Germinal center (tissue), 1 donor: ENCODE results near the gene PIR.

ENCODE experiments used
- DNase-seq: peaks from one replicate; pipeline ENCODE4 v3.0.0; 2012; ENCODE audit warnings: mixed read lengths, low spot score

Gene PIR

DNA sequence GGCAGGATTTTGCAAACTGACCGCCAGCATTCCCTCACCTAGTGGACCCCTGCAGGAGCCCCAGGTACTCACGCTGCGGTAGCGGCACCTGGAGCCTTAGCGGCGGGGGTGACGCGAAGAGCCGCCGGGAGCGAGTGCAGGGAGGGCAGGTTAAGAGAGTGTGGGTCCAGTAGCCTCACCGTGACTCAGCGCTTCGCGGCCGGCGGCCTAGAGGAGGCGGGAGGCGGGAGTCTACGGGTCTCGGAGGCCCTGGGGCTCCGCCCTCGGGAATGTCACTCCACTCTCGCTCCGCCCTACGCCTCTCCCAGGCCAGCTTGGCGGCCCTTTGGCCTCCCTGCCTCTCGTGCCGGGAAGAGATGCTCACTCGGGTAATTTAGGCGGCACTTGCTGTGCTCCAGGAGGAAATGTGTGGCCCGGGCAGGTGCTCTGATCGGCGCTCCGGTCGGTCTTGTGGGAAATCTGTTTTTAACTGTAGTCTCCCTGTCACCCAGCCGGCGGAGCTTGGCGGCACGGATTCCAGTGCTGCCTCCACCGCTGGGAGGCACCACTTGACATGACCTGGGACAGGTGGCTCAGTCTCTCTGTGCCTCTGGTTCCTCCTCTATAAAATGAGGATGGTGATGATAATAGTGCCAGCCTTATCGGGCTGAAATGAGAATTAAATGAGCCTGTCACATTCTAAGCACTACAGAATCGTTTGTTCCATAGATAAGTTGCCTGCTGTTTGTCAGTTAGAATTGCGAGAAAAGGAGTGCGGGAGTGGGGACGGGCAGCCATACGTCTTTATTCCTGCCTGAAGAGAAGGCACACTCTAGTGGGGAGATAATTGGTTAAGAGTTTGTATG, at the start of gene PIR:
PIR (minus strand) TSS at position 216 of the 845 bp plus-strand sequence. CDS start 2,076 bp downstream, outside the sequence.
- DNase-seq = peak; percentile 27

DNA sequence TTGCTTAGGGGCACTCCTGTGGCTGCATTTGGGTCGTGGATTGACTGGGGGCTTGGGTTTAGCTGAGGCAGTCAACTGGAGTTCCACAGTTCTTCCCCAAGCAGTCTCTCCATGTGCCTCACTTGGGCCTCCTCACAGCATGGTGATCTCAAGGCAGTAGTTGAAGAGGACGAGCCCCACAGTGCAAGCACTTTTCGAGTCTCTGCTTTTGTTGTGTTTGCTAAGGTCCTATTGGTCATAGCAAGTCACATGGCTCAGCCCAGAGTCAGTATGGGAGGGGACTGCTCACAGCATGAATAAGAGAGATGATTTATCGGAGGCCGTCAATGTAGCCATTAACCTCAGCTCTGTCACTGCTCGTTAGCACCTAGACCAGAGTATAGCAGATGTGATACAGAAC, 37.2 kb upstream of the PIR start:
- no peak for DNase-seq

DNA sequence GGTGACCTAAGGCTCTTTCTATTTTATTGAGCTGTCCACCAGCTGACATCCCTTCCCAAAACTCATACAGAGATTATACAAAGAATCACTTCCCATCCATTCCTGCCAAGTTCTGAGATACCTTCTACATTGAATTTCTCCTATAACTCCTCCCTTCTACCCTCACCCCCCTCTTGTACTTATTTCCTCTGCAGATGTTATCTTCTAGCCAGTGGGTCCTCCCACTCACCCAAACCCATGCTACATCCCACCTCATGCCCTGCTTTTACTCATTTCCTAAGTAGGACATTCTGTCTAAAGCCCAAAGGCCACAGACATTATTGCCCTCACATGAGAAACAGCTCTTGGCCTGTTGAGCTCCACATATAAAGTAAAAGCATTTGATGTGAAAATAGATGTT, 36.0 kb upstream of the PIR start:
- DNase-seq = no peak

DNA sequence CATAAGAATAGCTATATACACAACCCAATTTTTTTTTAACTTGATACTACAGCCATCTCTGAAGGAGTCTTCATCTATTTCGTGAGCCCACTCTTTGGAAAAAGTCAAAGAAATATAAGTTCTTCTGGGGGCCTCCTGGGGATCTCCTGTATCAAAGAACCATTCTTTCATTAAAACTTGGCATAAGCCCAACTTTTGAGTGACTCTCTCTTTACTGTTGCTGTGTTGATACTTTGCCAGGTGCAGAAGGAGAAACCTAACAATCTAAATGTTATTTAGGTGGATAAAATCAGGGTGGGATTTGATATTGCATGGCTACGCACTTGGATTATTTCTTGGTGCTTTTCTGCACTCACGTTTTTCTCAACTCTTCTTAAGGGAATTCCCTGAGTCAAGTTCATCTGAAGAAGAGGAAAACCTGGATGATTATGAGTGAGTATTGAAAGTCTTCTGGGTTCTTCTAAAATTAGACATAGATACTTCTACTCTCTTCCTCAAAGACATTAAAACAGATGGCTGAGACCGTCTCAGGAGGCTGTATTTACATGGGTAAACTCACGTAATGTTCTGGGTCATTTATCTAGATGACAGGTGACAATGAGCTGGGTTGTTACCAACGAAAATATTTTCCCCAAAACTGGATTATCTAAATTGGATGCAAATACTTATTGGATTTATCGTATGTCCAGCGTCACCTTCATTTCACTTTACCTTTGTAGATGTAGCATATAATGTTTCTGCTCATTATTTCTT, 32.7 kb upstream of the PIR start:
- no peak for DNase-seq

DNA sequence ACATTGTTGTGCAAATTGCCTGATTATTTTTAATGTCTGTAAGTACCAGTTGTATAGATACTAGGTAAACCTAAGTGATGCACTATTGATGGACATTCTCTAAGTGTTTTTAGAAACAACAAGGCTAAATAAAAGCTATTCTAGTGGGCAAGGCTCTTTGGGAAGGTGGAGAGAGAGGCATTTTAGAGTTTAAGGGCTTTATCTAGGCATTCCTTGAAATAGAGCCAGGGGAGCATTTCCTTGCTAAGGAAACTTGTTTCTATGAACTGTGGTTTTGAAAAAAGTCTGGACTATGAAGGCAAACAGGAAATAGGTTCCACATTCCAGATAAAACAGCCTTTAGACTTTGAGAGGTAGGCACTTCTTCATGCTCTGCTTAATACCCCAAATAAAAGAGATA, 31.3 kb upstream of the PIR start:
- no peak for DNase-seq

DNA sequence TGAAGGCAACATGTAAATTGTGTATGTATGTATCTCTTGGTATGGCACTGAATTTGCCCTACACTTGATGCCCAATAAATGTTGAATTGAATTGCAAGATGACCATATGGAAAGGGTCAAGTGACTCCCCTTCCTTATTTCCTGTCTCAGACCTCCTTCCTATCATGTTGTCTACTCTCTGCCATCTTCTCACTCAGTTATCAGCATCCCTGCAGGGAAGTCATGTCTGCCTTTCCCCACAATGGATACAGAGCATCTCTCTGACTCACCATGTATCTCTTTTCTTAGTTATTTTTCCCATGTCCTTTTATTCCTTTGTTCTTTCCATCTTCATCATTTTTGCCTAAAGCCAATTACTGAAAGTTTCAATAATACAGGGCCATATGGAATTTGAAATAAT, 30.0 kb upstream of the PIR start:
- no peak for DNase-seq

DNA sequence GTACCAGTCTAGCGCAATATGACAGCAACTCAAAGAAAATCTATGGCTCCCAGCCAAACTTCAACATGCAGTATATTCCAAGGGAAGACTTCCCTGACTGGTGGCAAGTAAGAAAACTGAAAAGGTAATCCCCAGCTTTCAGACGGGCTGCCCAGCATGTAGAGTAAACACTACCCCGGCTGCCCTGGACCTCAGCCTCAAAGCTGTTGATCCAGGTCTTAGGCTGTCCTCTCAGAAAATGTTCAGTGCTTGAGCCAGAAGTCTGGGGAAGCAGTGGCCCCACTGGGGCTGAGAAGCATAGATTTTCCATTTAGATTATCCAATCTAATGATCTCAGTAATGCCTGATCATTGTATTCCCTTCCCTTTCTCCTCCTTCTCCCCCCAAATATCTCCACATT, 29.3 kb upstream of the PIR start:
- no peak for DNase-seq

DNA sequence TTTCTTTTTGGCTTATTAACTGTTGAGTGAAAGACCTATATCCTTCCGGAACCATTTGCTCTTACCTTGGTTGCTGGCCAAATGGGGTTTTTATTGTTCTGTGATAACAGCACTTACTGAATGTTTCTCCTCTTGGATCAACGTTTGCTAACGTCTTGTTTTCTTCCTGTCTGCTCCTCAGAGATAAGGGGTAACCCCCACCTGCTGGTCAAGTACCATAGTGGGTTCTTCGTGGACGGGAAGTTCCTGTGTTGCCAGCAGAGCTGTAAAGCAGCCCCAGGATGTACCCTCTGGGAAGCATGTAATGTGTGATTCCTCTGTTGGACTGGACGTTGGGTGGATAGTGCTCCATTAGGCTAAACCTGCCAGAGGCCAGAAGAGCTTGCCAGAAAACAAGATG, 22.8 kb upstream of the PIR start:
- no peak for DNase-seq

DNA sequence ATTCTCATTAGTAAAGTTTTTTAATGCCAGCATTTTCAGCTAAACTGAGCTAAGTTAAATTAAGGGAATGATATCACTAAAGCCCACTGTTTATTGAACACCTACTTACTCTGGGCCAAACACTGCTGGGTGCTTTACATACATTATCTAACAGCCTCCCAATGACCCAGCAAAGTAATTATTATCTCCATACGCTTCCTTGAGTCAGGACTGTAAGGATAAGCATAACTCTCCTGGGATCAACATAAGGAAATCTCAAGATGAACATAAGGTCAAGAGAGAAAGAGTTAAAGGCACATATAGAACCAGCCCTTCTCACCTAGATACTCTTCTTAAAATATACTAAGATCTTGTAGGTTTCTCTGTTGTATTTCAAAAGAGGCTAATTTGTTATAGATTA, 21.1 kb upstream of the PIR start:
- no peak for DNase-seq

DNA sequence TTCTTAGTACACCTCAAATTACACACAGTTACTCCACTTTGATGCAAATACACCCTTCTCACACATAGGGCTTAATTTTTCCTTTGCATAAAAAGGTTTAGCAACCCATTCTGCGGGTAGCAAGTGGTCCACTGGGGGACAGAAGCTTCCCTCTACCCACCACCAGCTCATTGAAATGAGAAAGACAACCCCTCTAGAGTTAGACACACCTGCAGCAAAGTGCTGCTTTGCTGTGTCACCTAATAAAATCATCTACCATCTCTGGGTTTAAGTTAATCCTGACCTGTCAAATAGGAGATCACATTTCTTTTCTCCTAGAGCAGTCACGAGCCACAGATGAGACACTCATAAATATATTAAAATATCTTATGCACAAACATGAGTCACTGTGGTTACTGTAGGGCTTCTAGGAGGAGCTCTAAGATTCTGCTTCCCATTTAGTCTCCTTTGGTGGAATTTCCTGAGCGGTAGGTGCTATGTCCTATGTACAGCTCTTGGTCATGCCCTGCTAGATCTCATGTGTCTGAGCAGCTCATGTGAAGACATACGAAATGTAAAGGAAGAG, 19.4 kb upstream of the PIR start:
- DNase-seq = no peak

DNA sequence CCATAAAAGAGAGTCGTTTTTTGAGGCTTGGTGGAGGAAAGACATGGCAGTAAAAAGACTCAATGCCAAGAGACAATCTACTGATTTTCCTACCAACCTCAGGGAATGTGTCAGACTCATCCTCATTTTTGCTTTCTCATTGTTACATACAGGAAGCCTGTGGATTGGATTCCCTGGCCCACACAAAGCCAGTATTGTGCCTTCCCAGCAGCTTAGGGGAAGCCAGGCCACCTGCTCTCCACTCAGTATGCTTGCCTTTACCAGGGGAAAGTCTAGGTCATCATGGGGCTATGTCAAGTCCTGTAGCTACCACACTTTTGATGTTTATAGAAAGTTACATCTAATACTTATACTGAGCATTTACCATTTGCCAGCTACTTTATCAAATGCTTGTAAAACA, 18.4 kb upstream of the PIR start:
- no peak for DNase-seq

DNA sequence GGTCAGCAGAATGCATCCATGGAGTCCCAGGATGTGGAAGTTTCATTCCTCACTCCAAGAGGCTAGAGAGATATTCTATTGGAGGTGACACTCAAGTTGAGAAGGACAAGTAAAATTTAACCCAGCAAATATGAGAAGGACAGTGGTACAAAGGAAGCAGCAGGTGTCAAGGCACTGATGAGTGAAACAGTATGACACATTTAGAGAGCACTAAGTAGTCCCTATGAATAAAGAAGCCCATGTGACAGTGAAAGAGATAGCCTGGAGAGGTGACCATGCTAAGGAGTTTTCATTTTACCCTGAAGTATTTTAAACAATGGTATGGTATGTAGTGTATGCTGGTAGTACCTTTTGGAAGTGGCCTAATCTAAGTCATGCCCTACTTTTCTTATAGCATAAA, 16.7 kb upstream of the PIR start:
- DNase-seq = no peak

DNA sequence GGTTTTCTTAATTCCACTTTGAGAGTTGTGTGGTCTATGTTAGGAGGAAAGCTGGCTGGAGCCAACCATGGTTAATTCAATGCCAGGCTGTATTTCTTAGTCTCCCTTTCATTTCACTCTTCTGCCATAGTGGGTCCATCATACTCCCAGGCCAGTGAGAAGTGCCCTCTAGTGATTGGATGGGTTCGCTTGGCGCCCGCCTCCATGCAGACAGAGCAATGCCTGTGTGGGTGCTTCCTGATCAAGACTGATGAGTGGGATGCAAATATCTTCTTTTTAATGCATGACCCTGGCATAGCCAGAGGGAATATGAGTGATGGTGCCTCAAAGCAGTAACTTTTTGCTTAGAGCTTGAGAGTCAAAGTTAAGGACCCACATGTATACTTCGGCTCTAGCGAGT, 13.9 kb upstream of the PIR start:
- DNase-seq = no peak

DNA sequence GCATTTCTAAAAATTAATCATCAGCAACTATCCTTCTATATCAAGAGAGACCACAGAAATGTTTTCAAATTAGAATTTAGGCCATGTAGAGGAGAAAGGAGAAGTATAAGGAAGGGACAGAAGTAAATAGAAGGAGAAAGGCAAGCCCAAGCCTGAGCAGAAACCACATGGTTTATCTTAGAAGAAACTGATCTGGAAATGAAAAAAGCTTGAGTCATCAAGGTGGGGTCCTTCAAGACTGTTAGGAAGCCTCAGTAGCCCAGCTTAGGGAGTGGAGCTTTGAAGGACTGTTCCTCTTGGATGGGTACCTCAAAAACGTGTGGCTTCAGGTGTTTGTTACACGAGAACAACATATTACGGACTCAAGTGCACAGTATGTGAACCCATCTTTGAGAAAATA, 12.0 kb upstream of the PIR start:
- DNase-seq = no peak

DNA sequence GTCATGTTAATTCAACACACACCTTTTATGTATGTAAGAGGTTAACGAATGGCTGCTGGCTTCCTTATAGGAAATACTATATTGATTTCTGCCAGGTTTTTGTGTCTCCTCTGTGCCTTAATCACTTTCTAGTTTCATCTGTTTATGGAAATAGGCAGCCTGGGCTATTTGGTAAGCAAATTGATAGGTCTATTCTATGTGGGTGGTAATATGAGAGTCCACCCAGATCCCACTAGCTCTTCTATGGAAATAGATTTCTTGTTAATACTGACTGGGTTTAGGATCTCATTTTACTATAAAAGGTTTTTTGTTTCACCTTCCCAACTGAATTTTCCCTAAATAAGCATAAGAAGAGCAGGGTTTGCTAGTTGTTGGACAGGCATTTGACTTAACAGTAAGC, 11.5 kb upstream of the PIR start:
- no peak for DNase-seq

DNA sequence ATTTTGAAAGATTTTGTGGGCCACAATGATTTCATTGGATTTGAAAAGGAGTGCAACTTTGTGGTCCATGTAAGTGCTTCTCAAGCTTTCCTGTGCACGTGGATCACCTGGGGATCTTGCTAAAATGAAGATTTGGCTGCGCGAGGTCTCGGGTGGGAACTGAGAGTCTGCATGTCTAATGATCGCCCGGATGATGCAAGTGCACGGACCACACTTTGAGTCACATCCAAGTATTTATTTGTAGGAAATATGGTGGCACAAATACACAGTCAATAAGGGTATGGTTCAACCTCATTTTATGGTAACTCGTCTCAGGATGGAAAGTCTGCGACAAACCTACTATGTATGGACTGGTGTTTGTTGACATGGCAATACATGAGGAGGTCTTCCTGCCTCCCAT, 8.4 kb upstream of the PIR start:
- DNase-seq = no peak

DNA sequence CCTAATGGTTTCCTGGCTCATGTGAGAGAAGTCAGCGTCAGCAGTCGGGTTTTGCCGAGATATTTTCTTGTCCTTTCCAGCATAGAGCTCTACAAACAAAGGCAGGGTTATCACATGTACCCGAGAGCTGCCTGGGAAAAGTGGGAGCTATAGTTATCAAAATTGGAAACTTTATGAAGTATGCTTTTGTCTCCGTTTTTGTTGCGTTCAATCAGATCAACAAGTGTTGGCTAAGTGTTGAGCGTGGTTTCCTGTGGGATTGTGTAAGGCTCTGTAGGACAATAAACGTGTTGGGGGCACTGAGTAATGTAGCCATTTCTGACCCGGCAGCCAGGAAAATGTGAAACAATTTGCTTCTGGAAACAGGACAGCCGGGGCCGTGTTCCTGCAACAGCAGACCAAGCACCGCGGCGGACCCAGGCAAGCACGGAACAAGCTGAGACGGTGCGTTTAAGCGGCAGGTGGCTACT, 7.4 kb upstream of the PIR start, which contains the start of gene BMX:
BMX (plus strand) TSS at position 311 of the 470 bp plus-strand sequence. CDS start 7,547 bp downstream, outside the sequence.
- no peak for DNase-seq

DNA sequence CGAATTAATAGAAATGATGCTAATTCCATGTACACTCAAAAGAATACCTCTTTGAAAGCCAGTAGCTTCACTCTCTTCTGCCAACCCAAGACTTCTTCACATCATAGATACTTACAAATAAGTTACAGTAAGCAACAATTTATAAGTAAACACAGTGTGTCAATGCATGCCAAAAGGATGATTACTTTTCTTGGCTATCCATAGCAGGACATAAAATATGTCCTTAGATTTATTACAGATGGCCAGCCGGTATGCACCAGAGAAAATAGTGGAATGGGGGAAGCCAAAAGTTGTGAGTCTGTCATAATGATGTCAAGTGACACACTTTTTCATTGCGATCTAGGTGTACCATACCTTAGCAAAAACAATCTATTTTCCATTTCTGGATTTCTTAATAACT, 6.8 kb upstream of the PIR start:
- DNase-seq = no peak

DNA sequence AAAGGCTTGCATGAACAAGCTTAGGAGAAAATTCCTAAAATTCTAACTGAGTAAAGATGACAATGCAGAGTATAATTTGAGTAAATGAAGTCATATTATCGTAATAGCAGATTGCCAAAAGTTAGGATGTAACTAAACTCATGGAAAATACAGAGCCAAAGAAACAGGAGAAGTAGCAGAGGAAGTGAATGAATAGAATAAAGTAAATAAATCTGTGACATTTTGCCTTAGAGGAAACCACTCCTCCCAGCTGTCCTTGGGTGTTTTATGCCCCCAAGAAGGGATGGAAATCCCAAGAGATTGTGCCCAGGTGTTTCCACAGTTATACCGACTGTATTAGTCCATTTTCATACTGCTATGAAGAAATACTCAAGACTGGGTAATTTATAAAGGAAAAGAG, 5.6 kb upstream of the PIR start:
- no peak for DNase-seq

DNA sequence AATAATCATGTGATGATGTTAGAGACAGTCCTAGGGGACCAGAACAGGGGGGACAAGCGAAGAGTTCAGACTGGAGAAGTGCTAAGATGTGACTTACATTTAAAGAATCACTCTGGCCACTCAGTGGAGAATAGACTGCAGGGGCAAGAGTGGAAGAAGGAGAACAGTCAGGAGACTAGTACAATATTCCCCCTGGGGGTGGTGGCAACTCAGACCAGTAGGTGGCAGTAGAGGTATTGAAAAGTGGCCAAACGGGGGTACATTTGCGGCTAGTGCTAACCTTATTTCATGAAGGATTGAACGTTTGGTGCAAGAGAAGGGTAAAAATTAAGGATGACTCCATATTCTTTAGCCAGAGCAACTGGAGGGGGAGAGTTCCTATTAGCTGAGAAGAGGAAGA, 4.7 kb upstream of the PIR start:
- DNase-seq = peak; percentile 61

DNA sequence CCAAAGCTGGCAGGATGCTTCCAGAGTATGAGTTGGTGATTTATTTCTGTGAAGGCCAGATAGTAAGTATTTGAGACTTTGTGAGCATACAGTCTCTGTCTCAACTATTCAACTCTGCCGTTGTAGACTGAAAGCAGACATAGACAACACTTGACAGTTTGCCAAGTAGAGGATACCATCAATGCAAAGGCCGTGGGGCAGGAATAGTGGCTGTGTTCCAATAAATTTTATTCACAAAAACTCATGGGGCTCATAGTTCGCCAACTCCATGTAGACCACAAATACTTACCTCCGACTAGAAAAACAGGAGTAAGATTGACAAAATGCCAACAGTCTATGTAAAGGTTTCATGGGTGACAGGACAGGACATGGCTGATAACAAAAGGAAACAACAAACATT, 3.7 kb upstream of the PIR start:
- DNase-seq = no peak

DNA sequence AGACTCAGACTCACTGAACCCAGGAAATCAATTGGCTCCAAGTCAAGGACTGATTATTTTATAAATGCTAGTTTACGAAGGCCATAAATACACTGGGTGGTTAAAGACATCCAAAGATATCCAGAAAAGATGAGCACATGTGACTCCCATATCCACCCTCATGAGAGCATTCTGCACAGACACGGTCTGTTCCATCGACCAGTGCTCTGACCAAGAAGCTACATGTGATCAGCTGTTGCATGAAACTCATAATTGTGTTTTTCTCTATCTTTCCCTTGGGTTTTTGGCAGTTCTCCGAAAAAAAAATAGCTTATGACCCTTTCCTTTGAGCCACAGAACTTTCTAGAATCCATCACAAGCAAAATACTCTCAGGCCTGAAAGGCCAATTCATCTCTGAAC, 2.7 kb upstream of the PIR start:
- DNase-seq = no peak

DNA sequence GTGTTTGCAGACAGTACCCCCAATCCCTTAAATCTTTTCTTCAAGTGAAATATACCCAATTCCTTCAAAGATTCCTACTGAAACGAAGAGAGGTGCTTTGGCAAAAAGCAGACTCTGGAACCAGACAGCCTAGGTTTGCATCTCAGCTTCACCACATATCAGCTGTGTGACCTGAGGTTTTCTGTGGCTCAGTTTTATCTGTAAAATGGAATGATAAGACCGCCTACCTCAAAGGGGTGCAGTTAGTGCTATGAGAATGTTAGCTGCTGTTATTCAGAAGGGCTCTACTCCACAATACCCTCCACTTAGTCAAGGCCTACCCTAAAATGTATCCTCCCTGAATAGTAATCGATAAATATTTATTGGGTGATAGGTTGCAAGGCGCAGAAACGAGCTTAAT, 664 bp downstream of the PIR start:
- DNase-seq = no peak
